Tibial nerve (tissue), 4 donors: ENCODE data around the gene BCL2A1.

Experiments
- EP300 ChIP-seq, 2 donors: sonication (generic); formaldehyde crosslinking; IDR thresholded peaks; one replicate each; pipeline ENCODE4 v1.6.1; 2017; ENCODE audit warnings: antibody characterized with exemption in 2 of 2, mild to moderate bottlenecking in 1 of 2
- TF ChIP-seq, protein P1 (sequence below), 5 experiments: fragments of 200-600 bp in 3 of 5; fragments of 450-650 bp in 2 of 5; sonication (generic) in 3 of 5; IDR thresholded peaks; one replicate each; pipeline ENCODE4 v1.5.1; 2016 to 2019; ENCODE audit warnings: antibody characterized with exemption in 5 of 5, mild to moderate bottlenecking in 3 of 5, moderate library complexity in 2 of 5

DNA sequence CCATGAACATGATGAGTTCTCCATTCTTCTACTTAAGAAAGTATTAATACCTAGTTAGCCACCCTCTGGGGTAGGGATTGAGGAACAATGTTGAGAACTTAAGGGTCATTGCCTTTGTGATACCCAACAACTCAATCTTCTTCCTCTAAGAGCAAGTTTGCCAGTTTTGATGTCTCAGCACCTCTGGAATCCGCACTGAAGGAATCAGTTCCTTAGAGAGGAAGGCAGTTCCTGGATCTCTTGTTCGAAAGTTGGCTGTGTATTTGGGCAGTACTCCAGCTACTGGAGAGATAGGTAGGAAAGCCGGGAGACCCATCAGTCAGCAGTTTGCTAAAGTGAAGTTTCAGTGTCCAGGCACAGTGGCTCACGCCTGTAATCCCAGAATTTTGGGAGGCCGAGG, 38.5 kb downstream of the BCL2A1 start:
- TF ChIP-seq, protein P1, sequence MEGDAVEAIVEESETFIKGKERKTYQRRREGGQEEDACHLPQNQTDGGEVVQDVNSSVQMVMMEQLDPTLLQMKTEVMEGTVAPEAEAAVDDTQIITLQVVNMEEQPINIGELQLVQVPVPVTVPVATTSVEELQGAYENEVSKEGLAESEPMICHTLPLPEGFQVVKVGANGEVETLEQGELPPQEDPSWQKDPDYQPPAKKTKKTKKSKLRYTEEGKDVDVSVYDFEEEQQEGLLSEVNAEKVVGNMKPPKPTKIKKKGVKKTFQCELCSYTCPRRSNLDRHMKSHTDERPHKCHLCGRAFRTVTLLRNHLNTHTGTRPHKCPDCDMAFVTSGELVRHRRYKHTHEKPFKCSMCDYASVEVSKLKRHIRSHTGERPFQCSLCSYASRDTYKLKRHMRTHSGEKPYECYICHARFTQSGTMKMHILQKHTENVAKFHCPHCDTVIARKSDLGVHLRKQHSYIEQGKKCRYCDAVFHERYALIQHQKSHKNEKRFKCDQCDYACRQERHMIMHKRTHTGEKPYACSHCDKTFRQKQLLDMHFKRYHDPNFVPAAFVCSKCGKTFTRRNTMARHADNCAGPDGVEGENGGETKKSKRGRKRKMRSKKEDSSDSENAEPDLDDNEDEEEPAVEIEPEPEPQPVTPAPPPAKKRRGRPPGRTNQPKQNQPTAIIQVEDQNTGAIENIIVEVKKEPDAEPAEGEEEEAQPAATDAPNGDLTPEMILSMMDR (IDR thresholded peaks at IDR 0.05): no peak
- no peak for TF ChIP-seq EP300 (IDR thresholded peaks at IDR 0.05)
